ENCODE data around the gene OSMR. TPM values are rescaled to one million over a fixed set of nuclear protein-coding genes. Genes with fewer than 3 reads are reported as not detected.
A peak's percentile ranks its signal among the peaks of the same experiment; 100 is the strongest.

The OSMR gene
- total RNA-seq, 1 donor from 2014 or later = 2.8 TPM

DNA sequence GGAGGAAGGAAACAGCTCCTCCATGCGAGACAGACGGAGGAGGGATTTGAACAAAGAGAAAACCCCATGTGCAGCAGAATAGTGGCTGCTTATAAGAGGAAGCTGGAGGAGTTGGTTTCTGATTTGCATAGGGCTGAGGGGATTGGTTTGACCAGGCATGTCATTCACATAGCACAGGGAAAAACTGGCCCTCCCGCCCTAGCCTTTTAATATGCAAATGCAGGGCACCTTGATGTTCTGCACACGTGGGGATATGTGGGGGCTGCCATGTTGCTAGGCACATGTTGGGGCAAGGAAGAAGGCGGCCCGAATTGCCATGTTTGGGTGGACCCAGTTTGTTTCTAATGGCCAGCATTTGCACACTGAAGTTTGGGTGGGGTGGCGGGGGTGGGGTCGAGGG, 42.2 kb downstream of the OSMR start:
- TF ChIP-seq, protein P1, sequence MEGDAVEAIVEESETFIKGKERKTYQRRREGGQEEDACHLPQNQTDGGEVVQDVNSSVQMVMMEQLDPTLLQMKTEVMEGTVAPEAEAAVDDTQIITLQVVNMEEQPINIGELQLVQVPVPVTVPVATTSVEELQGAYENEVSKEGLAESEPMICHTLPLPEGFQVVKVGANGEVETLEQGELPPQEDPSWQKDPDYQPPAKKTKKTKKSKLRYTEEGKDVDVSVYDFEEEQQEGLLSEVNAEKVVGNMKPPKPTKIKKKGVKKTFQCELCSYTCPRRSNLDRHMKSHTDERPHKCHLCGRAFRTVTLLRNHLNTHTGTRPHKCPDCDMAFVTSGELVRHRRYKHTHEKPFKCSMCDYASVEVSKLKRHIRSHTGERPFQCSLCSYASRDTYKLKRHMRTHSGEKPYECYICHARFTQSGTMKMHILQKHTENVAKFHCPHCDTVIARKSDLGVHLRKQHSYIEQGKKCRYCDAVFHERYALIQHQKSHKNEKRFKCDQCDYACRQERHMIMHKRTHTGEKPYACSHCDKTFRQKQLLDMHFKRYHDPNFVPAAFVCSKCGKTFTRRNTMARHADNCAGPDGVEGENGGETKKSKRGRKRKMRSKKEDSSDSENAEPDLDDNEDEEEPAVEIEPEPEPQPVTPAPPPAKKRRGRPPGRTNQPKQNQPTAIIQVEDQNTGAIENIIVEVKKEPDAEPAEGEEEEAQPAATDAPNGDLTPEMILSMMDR (conservative IDR thresholded peaks at IDR 0.05) = no peak
- DNase-seq (ENCODE audit: low read depth, low spot score) = no peak
- Mint-ChIP-seq H3K27ac (ENCODE audit: unreplicated experiment) (peak overlapping the region; percentile 73), H3K36me3 (ENCODE audit: low read depth) (peaks cover 5% of the 10 kb centered on the region), H3K4me1 (peaks cover 31% of the 10 kb centered on the region), H3K9me3 (peaks cover 8% of the 10 kb centered on the region), H3K4me3 (no peak overlapping the region), H3K27me3 (ENCODE audit: low read depth) (no peaks in the 10 kb centered on the region)

- peaks cover 18% of the 10 kb centered on the region for H3K4me1 Mint-ChIP-seq
- no peak overlapping the region for H3K4me3 Mint-ChIP-seq
- DNase-seq (ENCODE audit: low read depth, low spot score) = no peak
- peaks cover 5% of the 10 kb centered on the region for H3K36me3 Mint-ChIP-seq (ENCODE audit: low read depth)
- TF ChIP-seq, protein P1 (conservative IDR thresholded peaks at IDR 0.05) = no peak
- H3K9me3 Mint-ChIP-seq = peaks cover 12% of the 10 kb centered on the region
- no peak overlapping the region for H3K27ac Mint-ChIP-seq (ENCODE audit: unreplicated experiment)
- H3K27me3 Mint-ChIP-seq (ENCODE audit: low read depth) = no peaks in the 10 kb centered on the region
Observed at GRCh38 chr5:38889424-38889823, 43.6 kb downstream of the OSMR start.

DNA sequence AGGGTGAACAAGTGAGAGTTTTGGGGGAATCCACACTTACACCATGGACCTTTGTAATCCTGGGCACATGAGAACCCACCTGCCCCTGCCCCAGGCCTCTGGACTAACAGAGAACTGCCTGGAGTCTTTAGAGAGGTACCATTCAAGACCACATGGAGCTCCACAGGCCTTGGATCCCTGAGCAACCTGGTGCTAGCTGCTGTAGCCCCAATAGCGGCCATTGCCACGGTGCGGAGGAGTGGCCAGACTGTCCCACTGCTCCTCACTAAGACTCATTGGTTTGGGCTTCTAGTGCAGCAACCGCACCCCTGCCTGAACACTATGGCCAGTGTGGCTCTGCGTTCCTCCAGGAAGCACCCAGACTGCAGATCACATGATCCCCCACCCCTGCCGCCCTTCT, 45.8 kb downstream of the OSMR start:
- Mint-ChIP-seq H3K27ac (ENCODE audit: unreplicated experiment) (no peak overlapping the region), H3K27me3 (ENCODE audit: low read depth) (no peaks in the 10 kb centered on the region), H3K9me3 (peaks cover 20% of the 10 kb centered on the region), H3K36me3 (ENCODE audit: low read depth) (peaks cover 3% of the 10 kb centered on the region), H3K4me3 (no peak overlapping the region), H3K4me1 (peaks cover 13% of the 10 kb centered on the region)
- TF ChIP-seq, protein P1 (conservative IDR thresholded peaks at IDR 0.05) = no peak
- DNase-seq (ENCODE audit: low read depth, low spot score) = no peak

GRCh38 chr5:38892363-38892762, 46.6 kb downstream of the OSMR start:
- Mint-ChIP-seq H3K9me3 (peaks cover 24% of the 10 kb centered on the region), H3K36me3 (ENCODE audit: low read depth) (peaks cover 7% of the 10 kb centered on the region), H3K27ac (ENCODE audit: unreplicated experiment) (no peak overlapping the region), H3K4me3 (no peak overlapping the region), H3K27me3 (ENCODE audit: low read depth) (no peaks in the 10 kb centered on the region), H3K4me1 (peaks cover 13% of the 10 kb centered on the region)
- no peak for DNase-seq (ENCODE audit: low read depth, low spot score)
- TF ChIP-seq, protein P1 (conservative IDR thresholded peaks at IDR 0.05) = no peak

DNA sequence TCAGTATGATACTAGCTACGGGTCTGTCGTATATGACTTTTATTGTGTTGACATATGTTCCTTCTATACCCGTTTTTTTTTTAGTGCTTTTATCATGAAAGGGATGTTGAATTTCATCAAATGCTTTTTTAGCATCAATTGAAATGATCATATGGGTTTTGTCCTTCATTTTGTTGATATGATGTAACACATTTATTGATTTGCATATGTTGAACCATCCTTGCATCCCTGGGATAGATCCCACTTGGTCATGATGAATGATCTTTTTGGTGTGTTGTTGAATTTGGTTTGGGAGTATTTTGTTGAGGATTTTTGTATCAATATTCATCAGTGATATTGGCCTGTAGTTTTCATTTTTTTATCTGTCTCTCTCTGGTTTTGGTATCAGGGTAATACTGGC, 50.9 kb downstream of the OSMR start:
- H3K9me3 Mint-ChIP-seq = peaks cover 23% of the 10 kb centered on the region

More for the DNA sequence above, 50.9 kb downstream of the OSMR start:
- DNase-seq (ENCODE audit: low read depth, low spot score) = no peak
- H3K4me1 Mint-ChIP-seq = no peaks in the 10 kb centered on the region
- peaks cover 11% of the 10 kb centered on the region for H3K36me3 Mint-ChIP-seq (ENCODE audit: low read depth)
- no peak overlapping the region for H3K27ac Mint-ChIP-seq (ENCODE audit: unreplicated experiment)
- TF ChIP-seq, protein P1 (conservative IDR thresholded peaks at IDR 0.05) = no peak
- no peak overlapping the region for H3K4me3 Mint-ChIP-seq
- no peaks in the 10 kb centered on the region for H3K27me3 Mint-ChIP-seq (ENCODE audit: low read depth)

Measured in neural crest cell (in vitro differentiated cells).